Body of pancreas (tissue), 4 donors: ENCODE results near the gene ELOVL7. TPM values are rescaled to one million over a fixed set of nuclear protein-coding genes. Genes with fewer than 3 reads are reported as not detected.
A peak's percentile ranks its signal among the peaks of the same experiment; 100 is the strongest.

Experiments used
- ATAC-seq: fragments of 150-250 bp; one replicate; pipeline ENCODE4 v1.9.1; 2016
- DNase-seq, 4 donors: peaks; one replicate each; pipeline ENCODE4 v3.0.0-alpha.2; 2019
- H3K27ac ChIP-seq, 4 donors: fragments of 200-600 bp; sonication (generic); 1 replicate in 3 of 4; 2 replicates in 1 of 4; pipeline versions ENCODE4 v1.5.1 to v1.6.1; 2016 to 2019; ENCODE audit warnings: mild to moderate bottlenecking in 1 of 4, mixed read lengths in 1 of 4, moderate library complexity in 1 of 4
- H3K27me3 ChIP-seq, 2 donors: fragments of 200-600 bp; sonication (generic); one replicate each; pipeline ENCODE4 v1.6.0; 2016; ENCODE audit warnings: mild to moderate bottlenecking in 1 of 2
- H3K36me3 ChIP-seq, 2 donors: fragments of 200-600 bp; sonication (generic); replicated peaks in 1 of 2; 2 replicates each; pipeline ENCODE4 v1.5.1; 2016; ENCODE audit warnings: low read depth in 2 of 2; ENCODE audit not compliant: insufficient read depth in 1 of 2
- H3K4me1 ChIP-seq: fragments of 200-600 bp; sonication (generic); one replicate; pipeline ENCODE4 v1.6.0; 2016
- H3K4me3 ChIP-seq, 2 donors: fragments of 200-600 bp; sonication (generic); 1 replicate in 1 of 2; 2 replicates in 1 of 2; pipeline ENCODE4 v1.5.1; 2016 to 2019
- H3K9me3 ChIP-seq, 3 donors: fragments of 200-600 bp; sonication (generic); 1 replicate in 2 of 3; 2 replicates in 1 of 3; pipeline ENCODE4 v1.5.1; 2016
- CTCF ChIP-seq, 7 experiments: fragments of 450-650 bp in 4 of 7; fragments of 200-600 bp in 3 of 7; sonication (generic) in 3 of 7; IDR thresholded peaks; one replicate each; pipeline ENCODE4 v1.5.1; 2016 to 2019; ENCODE audit warnings: antibody characterized with exemption in 7 of 7
- POLR2A ChIP-seq, 3 donors: fragments of 450-650 bp; IDR thresholded peaks; one replicate each; pipeline ENCODE4 v1.6.1; 2016; ENCODE audit warnings: antibody characterized with exemption in 3 of 3, mild to moderate bottlenecking in 2 of 3
- WGBS, 2 donors: methylation state at CpG; one replicate each; pipeline ENCODE4 v1.1.5; 2017; 5-methylcytosine and 5-hydroxymethylcytosine counted together
- intact Hi-C: fragments of 100-400 bp; cut with DNase I; formaldehyde crosslinking; loops from one replicate; pipeline ENCODE4 v1.15.1; 2023
- total RNA-seq, 2 donors: library from RNA; depleted of rRNA; stranded (reverse); fragments of >200 nt; gene quantifications; one replicate each; pipeline ENCODE4 v1.1.0, GENCODE V29; 2016

Gene ELOVL7
- total RNA-seq, 2 donors from 2014 or later, result 2.6 to 7.5 TPM

- H3K27ac ChIP-seq, result no peak overlapping the region
- no peaks in the 10 kb centered on the region for H3K4me1 ChIP-seq
- no peak for DNase-seq
- H3K9me3 ChIP-seq, result no peaks in the 10 kb centered on the region
- no peaks in the 10 kb centered on the region for H3K27me3 ChIP-seq
- ATAC-seq, result no peak
- H3K36me3 ChIP-seq, result no peaks in the 10 kb centered on the region
- intact Hi-C loops, result no loop called here
- TF ChIP-seq CTCF (IDR thresholded peaks at IDR 0.05) (no peak), POLR2A (IDR thresholded peaks at IDR 0.05) (no peak)
- no peak overlapping the region for H3K4me3 ChIP-seq
These were observed 7.6 kb upstream of the ELOVL7 start for GRCh38 chr5:60851626-60852025.

- Histone ChIP-seq H3K27me3 (no peaks in the 10 kb centered on the region), H3K4me3 (no peak overlapping the region), H3K4me1 (peaks cover 15% of the 10 kb centered on the region), H3K36me3 (no peaks in the 10 kb centered on the region), H3K9me3 (no peaks in the 10 kb centered on the region), H3K27ac (no peak overlapping the region)
- DNase-seq, result no peak
- 88 to 94% methylated on average over 1 of the region's 1 CpG for WGBS, 2 donors
- intact Hi-C loops, result no loop called here
- no peak for TF ChIP-seq POLR2A (IDR thresholded peaks at IDR 0.05)
- TF ChIP-seq CTCF (IDR thresholded peaks at IDR 0.05), result no peak
- no peak for ATAC-seq
These were observed 2.2 kb upstream of the ELOVL7 start for GRCh38 chr5:60846298-60846697.

GRCh38 chr5:60843386-60843935 lies 608 bp downstream of the ELOVL7 start:
- Histone ChIP-seq H3K4me1 (peaks cover 17% of the 10 kb centered on the region), H3K27ac (peak overlapping the region; percentile 66 to 78 (median 73)), H3K36me3 (no peaks in the 10 kb centered on the region), H3K4me3 (peak overlapping the region; percentile 90 to 100), H3K9me3 (no peaks in the 10 kb centered on the region), H3K27me3 (no peaks in the 10 kb centered on the region)
- DNase-seq (peak in 2 of 4 donors; percentile 31 to 42), ATAC-seq (peak; percentile 44)
- 0 to 1% methylated on average over 17 to 44 of the region's 49 CpGs for WGBS, 2 donors
- TF ChIP-seq POLR2A (IDR thresholded peaks at IDR 0.05), result no peak
- TF ChIP-seq CTCF (IDR thresholded peaks at IDR 0.05), result peak in 1 of 7 experiments; percentile 1
- intact Hi-C loops, result no loop called here

- 2 to 4% methylated on average over 24 to 26 of the region's 26 CpGs for WGBS, 2 donors
- H3K27ac ChIP-seq, result peak overlapping the region in 3 of 4 donors; percentile 72 to 78 (median 74)
- H3K27me3 ChIP-seq, result no peaks in the 10 kb centered on the region
- no peak for TF ChIP-seq CTCF (IDR thresholded peaks at IDR 0.05)
- TF ChIP-seq POLR2A (IDR thresholded peaks at IDR 0.05), result no peak
- DNase-seq (peak in 3 of 4 donors; percentile 25 to 51 (median 31)), ATAC-seq (peak; percentile 28)
- intact Hi-C loops, result no loop called here
- peaks cover 22% of the 10 kb centered on the region for H3K4me1 ChIP-seq
- no peaks in the 10 kb centered on the region for H3K9me3 ChIP-seq
- H3K4me3 ChIP-seq, result peak overlapping the region; percentile 90 to 100
- no peaks in the 10 kb centered on the region for H3K36me3 ChIP-seq
These were observed 1.1 kb downstream of the ELOVL7 start for GRCh38 chr5:60842871-60843385.

GRCh38 chr5:60841361-60841760 lies 2.7 kb downstream of the ELOVL7 start:
- no peak for ATAC-seq
- 77 to 83% methylated on average over 2 of the region's 2 CpGs for WGBS, 2 donors
- TF ChIP-seq CTCF (IDR thresholded peaks at IDR 0.05), result no peak
- TF ChIP-seq POLR2A (IDR thresholded peaks at IDR 0.05), result no peak
- Histone ChIP-seq H3K9me3 (no peaks in the 10 kb centered on the region), H3K36me3 (no peaks in the 10 kb centered on the region), H3K27me3 (no peaks in the 10 kb centered on the region), H3K4me3 (no peak overlapping the region), H3K4me1 (peaks cover 27% of the 10 kb centered on the region), H3K27ac (no peak overlapping the region)
- intact Hi-C loops, result no loop called here
- DNase-seq, result no peak
